HepG2 (cell line): ENCODE data around the gene AGTPBP1. TPM values are rescaled to one million over a fixed set of nuclear protein-coding genes. Genes with fewer than 3 reads are reported as not detected.

Experiments
- BATF2 ChIP-seq: sonication (generic); formaldehyde crosslinking; IDR thresholded peaks from 2 replicates; pipeline ENCODE4 v1.8.0; 2022; ENCODE audit warnings: mild to moderate bottlenecking, missing genetic modification reagents, moderate library complexity
- CBFB ChIP-seq: sonication (generic); formaldehyde crosslinking; IDR thresholded peaks from 2 replicates; pipeline ENCODE4 v1.4.0; 2020; ENCODE audit warnings: missing genetic modification reagents
- CENPX ChIP-seq: sonication (generic); formaldehyde crosslinking; IDR thresholded peaks from 2 replicates; pipeline ENCODE4 v1.9.0; 2021; ENCODE audit warnings: mild to moderate bottlenecking, missing genetic modification reagents, moderate library complexity
- DRAP1 ChIP-seq: IDR thresholded peaks from 2 replicates; pipeline ENCODE4 v1.6.1; 2016; ENCODE audit warnings: missing genetic modification reagents, missing compliant biosample characterization
- EED ChIP-seq: sonication (generic); formaldehyde crosslinking; IDR thresholded peaks from 2 replicates; pipeline ENCODE4 v1.5.0; 2020; ENCODE audit warnings: mild to moderate bottlenecking, missing genetic modification reagents
- FOXA3 ChIP-seq: IDR thresholded peaks from 2 replicates; pipeline ENCODE4 v1.6.1; 2016; ENCODE audit warnings: missing genetic modification reagents, missing compliant biosample characterization
- KDM1A ChIP-seq: IDR thresholded peaks from 2 replicates; pipeline ENCODE4 v1.6.1; 2016; ENCODE audit warnings: missing compliant biosample characterization
- KDM3A ChIP-seq: IDR thresholded peaks from 2 replicates; pipeline ENCODE4 v1.6.1; 2018; ENCODE audit warnings: low read depth, missing compliant biosample characterization
- MIXL1 ChIP-seq: IDR thresholded peaks from 2 replicates; pipeline ENCODE4 v1.6.1; 2016
- NFE2L2 ChIP-seq: fragments of 150-350 bp; IDR thresholded peaks from 2 replicates; pipeline ENCODE4 v1.6.1; 2014; ENCODE audit warnings: low read length
- PPARG ChIP-seq: conservative IDR thresholded peaks from 2 replicates; pipeline ENCODE4 v1.6.1; 2016; ENCODE audit warnings: missing biosample characterization, missing genetic modification reagents
- SOX5 ChIP-seq: IDR thresholded peaks from 2 replicates; pipeline ENCODE4 v1.6.1; 2016; ENCODE audit warnings: borderline replicate concordance
- ZFY ChIP-seq: sonication (generic); formaldehyde crosslinking; IDR thresholded peaks from 2 replicates; pipeline ENCODE4 v1.4.0; 2020; ENCODE audit warnings: missing genetic modification reagents
- ZNF331 ChIP-seq: sonication (generic); formaldehyde crosslinking; IDR thresholded peaks from 2 replicates; pipeline ENCODE4 v1.4.0; 2020; ENCODE audit warnings: missing genetic modification reagents
- ZNF350 ChIP-seq: sonication (generic); formaldehyde crosslinking; IDR thresholded peaks from 2 replicates; pipeline ENCODE4 v1.4.0; 2020; ENCODE audit warnings: mild to moderate bottlenecking, low read depth, missing genetic modification reagents, borderline replicate concordance
- ZNF839 ChIP-seq: sonication (generic); formaldehyde crosslinking; IDR thresholded peaks from 2 replicates; pipeline ENCODE4 v1.4.0; 2020; ENCODE audit warnings: missing genetic modification reagents, mild to moderate bottlenecking, borderline replicate concordance
- polyA plus RNA-seq, 8 experiments: library from polyadenylated mRNA; depleted of rRNA in 3 of 8; stranded (reverse) in 7 of 8; unstranded in 1 of 8; fragments of >200 nt; fragmentation: Illumina TruSeq in 4 of 8; extraction: Trizol in 4 of 8; gene quantifications; 2 replicates each; pipeline versions ENCODE4 v1.2.1 to v1.2.3, GENCODE V29; 2011 to 2016; ENCODE audit warnings: low read depth in 4 of 8, missing spikeins in 1 of 8, mixed read lengths in 1 of 8; ENCODE audit not compliant: insufficient read depth in 1 of 8
- total RNA-seq, 5 experiments: library from RNA; depleted of rRNA; stranded (reverse); fragments of >200 nt; fragmentation: Illumina TruSeq; extraction: Trizol; gene quantifications; 2 replicates each; pipeline ENCODE4 v1.2.3, GENCODE V29; 2016; ENCODE audit warnings: low read depth in 1 of 5
- TF ChIP-seq, protein P1 (sequence below): sonication (generic); formaldehyde crosslinking; IDR thresholded peaks from 2 replicates; pipeline ENCODE4 v1.4.0; 2020; ENCODE audit warnings: missing genetic modification reagents, borderline replicate concordance
- TF ChIP-seq, protein P2 (sequence below): sonication (generic); formaldehyde crosslinking; IDR thresholded peaks from 2 replicates; pipeline ENCODE4 v1.4.0; 2020; ENCODE audit warnings: low read depth, mild to moderate bottlenecking, missing genetic modification reagents
- TF ChIP-seq, protein P3 (sequence below): sonication (generic); formaldehyde crosslinking; IDR thresholded peaks from one replicate; pipeline ENCODE4 v1.5.1; 2020; ENCODE audit warnings: mild to moderate bottlenecking, missing genetic modification reagents; ENCODE audit errors: not compliant biosample characterization

AGTPBP1 gene
- total and polyA plus RNA-seq, 2 of the 13 experiments (the other 11 are each of a cell fraction or from before 2014, with no cell fraction given), result 9.7 to 22.3 TPM

GRCh38 chr9:85723215-85723614, 18.5 kb downstream of the AGTPBP1 start (continued):
- TF ChIP-seq, protein P1, sequence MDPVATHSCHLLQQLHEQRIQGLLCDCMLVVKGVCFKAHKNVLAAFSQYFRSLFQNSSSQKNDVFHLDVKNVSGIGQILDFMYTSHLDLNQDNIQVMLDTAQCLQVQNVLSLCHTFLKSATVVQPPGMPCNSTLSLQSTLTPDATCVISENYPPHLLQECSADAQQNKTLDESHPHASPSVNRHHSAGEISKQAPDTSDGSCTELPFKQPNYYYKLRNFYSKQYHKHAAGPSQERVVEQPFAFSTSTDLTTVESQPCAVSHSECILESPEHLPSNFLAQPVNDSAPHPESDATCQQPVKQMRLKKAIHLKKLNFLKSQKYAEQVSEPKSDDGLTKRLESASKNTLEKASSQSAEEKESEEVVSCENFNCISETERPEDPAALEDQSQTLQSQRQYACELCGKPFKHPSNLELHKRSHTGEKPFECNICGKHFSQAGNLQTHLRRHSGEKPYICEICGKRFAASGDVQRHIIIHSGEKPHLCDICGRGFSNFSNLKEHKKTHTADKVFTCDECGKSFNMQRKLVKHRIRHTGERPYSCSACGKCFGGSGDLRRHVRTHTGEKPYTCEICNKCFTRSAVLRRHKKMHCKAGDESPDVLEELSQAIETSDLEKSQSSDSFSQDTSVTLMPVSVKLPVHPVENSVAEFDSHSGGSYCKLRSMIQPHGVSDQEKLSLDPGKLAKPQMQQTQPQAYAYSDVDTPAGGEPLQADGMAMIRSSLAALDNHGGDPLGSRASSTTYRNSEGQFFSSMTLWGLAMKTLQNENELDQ (CRISPR knock-in tag), result no peak
- TF ChIP-seq KDM3A (CRISPR knock-in tag) (0 out of 2 replicates have a peak, but pooled peaks have one; percentile 47), NFE2L2 (no peak), ZNF350 (CRISPR knock-in tag) (peak; percentile 30; the same call in 1 of the 2 replicates), DRAP1 (CRISPR knock-in tag) (no peak), PPARG (CRISPR knock-in tag) (no peak), KDM1A (CRISPR knock-in tag) (no peak), EED (CRISPR knock-in tag) (no peak), ZNF839 (CRISPR knock-in tag) (no peak), SOX5 (peak; percentile 52; the same call in 1 of the 2 replicates), FOXA3 (CRISPR knock-in tag) (peak; percentile 95), ZNF331 (CRISPR knock-in tag) (peak; percentile 100), ZFY (peak; percentile 60; the same call in 1 of the 2 replicates), BATF2 (no peak), CBFB (CRISPR knock-in tag) (no peak), MIXL1 (CRISPR knock-in tag) (no peak), CENPX (CRISPR knock-in tag) (no peak)
- TF ChIP-seq, protein P2, sequence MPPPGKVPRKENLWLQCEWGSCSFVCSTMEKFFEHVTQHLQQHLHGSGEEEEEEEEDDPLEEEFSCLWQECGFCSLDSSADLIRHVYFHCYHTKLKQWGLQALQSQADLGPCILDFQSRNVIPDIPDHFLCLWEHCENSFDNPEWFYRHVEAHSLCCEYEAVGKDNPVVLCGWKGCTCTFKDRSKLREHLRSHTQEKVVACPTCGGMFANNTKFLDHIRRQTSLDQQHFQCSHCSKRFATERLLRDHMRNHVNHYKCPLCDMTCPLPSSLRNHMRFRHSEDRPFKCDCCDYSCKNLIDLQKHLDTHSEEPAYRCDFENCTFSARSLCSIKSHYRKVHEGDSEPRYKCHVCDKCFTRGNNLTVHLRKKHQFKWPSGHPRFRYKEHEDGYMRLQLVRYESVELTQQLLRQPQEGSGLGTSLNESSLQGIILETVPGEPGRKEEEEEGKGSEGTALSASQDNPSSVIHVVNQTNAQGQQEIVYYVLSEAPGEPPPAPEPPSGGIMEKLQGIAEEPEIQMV, result no peak
- TF ChIP-seq, protein P3, sequence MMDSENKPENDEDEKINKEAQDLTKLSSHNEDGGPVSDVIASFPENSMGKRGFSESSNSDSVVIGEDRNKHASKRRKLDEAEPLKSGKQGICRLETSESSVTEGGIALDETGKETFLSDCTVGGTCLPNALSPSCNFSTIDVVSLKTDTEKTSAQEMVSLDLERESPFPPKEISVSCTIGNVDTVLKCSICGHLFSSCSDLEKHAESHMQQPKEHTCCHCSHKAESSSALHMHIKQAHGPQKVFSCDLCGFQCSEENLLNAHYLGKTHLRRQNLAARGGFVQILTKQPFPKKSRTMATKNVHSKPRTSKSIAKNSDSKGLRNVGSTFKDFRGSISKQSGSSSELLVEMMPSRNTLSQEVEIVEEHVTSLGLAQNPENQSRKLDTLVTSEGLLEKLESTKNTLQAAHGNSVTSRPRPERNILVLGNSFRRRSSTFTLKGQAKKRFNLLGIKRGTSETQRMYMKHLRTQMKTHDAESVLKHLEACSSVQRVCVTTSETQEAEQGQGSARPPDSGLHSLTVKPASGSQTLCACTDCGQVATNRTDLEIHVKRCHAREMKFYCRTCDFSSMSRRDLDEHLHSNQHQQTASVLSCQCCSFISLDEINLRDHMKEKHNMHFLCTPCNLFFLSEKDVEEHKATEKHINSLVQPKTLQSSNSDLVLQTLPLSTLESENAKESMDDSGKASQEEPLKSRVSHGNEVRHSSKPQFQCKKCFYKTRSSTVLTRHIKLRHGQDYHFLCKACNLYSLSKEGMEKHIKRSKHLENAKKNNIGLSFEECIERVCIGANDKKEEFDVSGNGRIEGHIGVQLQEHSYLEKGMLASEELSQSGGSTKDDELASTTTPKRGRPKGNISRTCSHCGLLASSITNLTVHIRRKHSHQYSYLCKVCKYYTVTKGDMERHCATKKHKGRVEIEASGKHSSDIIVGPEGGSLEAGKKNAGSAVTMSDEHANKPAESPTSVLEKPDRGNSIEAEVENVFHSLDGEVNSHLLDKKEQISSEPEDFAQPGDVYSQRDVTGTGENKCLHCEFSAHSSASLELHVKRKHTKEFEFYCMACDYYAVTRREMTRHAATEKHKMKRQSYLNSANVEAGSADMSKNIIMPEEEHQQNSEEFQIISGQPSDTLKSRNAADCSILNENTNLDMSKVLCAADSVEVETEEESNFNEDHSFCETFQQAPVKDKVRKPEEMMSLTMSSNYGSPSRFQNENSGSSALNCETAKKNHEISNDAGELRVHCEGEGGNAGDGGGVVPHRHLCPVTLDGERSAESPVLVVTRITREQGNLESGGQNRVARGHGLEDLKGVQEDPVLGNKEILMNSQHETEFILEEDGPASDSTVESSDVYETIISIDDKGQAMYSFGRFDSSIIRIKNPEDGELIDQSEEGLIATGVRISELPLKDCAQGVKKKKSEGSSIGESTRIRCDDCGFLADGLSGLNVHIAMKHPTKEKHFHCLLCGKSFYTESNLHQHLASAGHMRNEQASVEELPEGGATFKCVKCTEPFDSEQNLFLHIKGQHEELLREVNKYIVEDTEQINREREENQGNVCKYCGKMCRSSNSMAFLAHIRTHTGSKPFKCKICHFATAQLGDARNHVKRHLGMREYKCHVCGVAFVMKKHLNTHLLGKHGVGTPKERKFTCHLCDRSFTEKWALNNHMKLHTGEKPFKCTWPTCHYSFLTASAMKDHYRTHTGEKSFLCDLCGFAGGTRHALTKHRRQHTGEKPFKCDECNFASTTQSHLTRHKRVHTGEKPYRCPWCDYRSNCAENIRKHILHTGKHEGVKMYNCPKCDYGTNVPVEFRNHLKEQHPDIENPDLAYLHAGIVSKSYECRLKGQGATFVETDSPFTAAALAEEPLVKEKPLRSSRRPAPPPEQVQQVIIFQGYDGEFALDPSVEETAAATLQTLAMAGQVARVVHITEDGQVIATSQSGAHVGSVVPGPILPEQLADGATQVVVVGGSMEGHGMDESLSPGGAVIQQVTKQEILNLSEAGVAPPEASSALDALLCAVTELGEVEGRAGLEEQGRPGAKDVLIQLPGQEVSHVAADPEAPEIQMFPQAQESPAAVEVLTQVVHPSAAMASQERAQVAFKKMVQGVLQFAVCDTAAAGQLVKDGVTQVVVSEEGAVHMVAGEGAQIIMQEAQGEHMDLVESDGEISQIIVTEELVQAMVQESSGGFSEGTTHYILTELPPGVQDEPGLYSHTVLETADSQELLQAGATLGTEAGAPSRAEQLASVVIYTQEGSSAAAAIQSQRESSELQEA (CRISPR knock-in tag), result no peak
